GM19023 (cell line): ENCODE measurements around the gene MEP1B.

Experiments used
- ATAC-seq: cut with Tn5 transposase; IDR thresholded peaks from one replicate; pipeline ENCODE4 v1.9.1; 2021; ENCODE audit warnings: mild to moderate bottlenecking, moderate library complexity; ENCODE audit not compliant: unreplicated experiment

The MEP1B gene

GRCh38 chr18:32262092-32262491, 72.3 kb downstream of the MEP1B start:
- ATAC-seq, result no peak

- no peak for ATAC-seq
Observed at GRCh38 chr18:32264401-32264800, 74.6 kb downstream of the MEP1B start.

- no peak for ATAC-seq
Observed at GRCh38 chr18:32267463-32267862, 77.6 kb downstream of the MEP1B start.
